Peyer's patch (tissue), 4 donors: ENCODE data around the gene CPA1. TPM values are rescaled to one million over a fixed set of nuclear protein-coding genes. Genes with fewer than 3 reads are reported as not detected.
A peak's percentile ranks its signal among the peaks of the same experiment; 100 is the strongest.

Source experiments
- DNase-seq, 3 donors: peaks; one replicate each; pipeline ENCODE4 v3.0.0-alpha.2; 2017 to 2019
- H3K27ac ChIP-seq, 4 donors: fragments of 200-600 bp; sonication (generic); one replicate each; pipeline ENCODE4 v1.5.1; 2016 to 2019
- H3K27me3 ChIP-seq, 2 donors: fragments of 200-600 bp; sonication (generic); one replicate each; pipeline ENCODE4 v1.5.1; 2019
- H3K36me3 ChIP-seq, 3 donors: fragments of 200-600 bp; sonication (generic); one replicate each; pipeline ENCODE4 v1.5.1; 2016 to 2019
- H3K4me1 ChIP-seq, 4 donors: fragments of 200-600 bp; sonication (generic); one replicate each; pipeline ENCODE4 v1.5.1; 2016 to 2019
- H3K4me3 ChIP-seq, 4 donors: fragments of 200-600 bp; sonication (generic); 1 replicate in 3 of 4; 2 replicates in 1 of 4; pipeline ENCODE4 v1.5.1; 2016 to 2019; ENCODE audit warnings: mild to moderate bottlenecking in 1 of 4
- H3K9me3 ChIP-seq, 4 donors: fragments of 200-600 bp; sonication (generic); one replicate each; pipeline ENCODE4 v1.5.1; 2016 to 2019; ENCODE audit warnings: mild to moderate bottlenecking in 1 of 4
- POLR2A ChIP-seq, 2 donors: fragments of 450-650 bp; IDR thresholded peaks; one replicate each; pipeline ENCODE4 v1.5.1; 2017; ENCODE audit warnings: antibody characterized with exemption in 2 of 2, mild to moderate bottlenecking in 2 of 2, moderate library complexity in 2 of 2
- total RNA-seq, 4 donors: library from RNA; depleted of rRNA; stranded (reverse); fragments of >200 nt; gene quantifications; one replicate each; pipeline ENCODE4 v1.1.0, GENCODE V29; 2016
- TF ChIP-seq, protein P1 (sequence below), 6 experiments: fragments of 450-650 bp in 4 of 6; fragments of 200-600 bp in 2 of 6; sonication (generic) in 1 of 6; IDR thresholded peaks; one replicate each; pipeline ENCODE4 v1.5.1; 2017 to 2019; ENCODE audit warnings: antibody characterized with exemption in 6 of 6, mild to moderate bottlenecking in 3 of 6, moderate library complexity in 1 of 6

CPA1 gene
- total RNA-seq, 4 donors from 2014 or later, result not detected

DNA sequence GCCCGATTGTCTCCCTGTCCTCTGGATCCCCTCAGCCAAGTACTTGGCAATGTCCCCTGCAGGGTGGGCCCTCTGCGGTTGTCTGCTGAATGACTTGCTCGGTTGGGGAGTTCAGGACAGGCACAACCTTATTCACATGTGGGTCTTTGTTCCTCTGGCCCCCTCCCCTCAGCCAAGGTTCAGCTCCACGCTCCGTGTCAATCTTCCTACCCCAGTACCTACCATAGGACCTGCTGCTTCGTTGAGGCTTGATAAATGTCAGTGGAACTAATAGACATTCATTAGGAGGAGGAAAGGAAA lies 28.6 kb upstream of the CPA1 start:
- no peak overlapping the region for H3K4me3 ChIP-seq
- H3K27ac ChIP-seq, result peak overlapping the region in 3 of 4 donors; percentile 42 to 59 (median 52)
- no peaks in the 10 kb centered on the region for H3K36me3 ChIP-seq
- no peaks in the 10 kb centered on the region for H3K9me3 ChIP-seq
- TF ChIP-seq POLR2A (IDR thresholded peaks at IDR 0.05), result no peak
- TF ChIP-seq, protein P1, sequence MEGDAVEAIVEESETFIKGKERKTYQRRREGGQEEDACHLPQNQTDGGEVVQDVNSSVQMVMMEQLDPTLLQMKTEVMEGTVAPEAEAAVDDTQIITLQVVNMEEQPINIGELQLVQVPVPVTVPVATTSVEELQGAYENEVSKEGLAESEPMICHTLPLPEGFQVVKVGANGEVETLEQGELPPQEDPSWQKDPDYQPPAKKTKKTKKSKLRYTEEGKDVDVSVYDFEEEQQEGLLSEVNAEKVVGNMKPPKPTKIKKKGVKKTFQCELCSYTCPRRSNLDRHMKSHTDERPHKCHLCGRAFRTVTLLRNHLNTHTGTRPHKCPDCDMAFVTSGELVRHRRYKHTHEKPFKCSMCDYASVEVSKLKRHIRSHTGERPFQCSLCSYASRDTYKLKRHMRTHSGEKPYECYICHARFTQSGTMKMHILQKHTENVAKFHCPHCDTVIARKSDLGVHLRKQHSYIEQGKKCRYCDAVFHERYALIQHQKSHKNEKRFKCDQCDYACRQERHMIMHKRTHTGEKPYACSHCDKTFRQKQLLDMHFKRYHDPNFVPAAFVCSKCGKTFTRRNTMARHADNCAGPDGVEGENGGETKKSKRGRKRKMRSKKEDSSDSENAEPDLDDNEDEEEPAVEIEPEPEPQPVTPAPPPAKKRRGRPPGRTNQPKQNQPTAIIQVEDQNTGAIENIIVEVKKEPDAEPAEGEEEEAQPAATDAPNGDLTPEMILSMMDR (IDR thresholded peaks at IDR 0.05), result no peak
- H3K27me3 ChIP-seq, result no peaks in the 10 kb centered on the region
- peaks cover 0 to 3% (median 0%) of the 10 kb centered on the region in 4 donors for H3K4me1 ChIP-seq
- no peak for DNase-seq

- H3K27ac ChIP-seq, result peak overlapping the region; percentile 12 to 67 (median 50)
- no peaks in the 10 kb centered on the region for H3K36me3 ChIP-seq
- H3K4me1 ChIP-seq, result peaks cover 0 to 3% (median 0%) of the 10 kb centered on the region in 4 donors
- no peak for TF ChIP-seq POLR2A (IDR thresholded peaks at IDR 0.05)
- TF ChIP-seq, protein P1 (IDR thresholded peaks at IDR 0.05), result no peak
- H3K4me3 ChIP-seq, result no peak overlapping the region
- no peaks in the 10 kb centered on the region for H3K9me3 ChIP-seq
- no peak for DNase-seq
- no peaks in the 10 kb centered on the region for H3K27me3 ChIP-seq
These were observed 27.9 kb upstream of the CPA1 start for GRCh38 chr7:130352194-130353074.

DNA sequence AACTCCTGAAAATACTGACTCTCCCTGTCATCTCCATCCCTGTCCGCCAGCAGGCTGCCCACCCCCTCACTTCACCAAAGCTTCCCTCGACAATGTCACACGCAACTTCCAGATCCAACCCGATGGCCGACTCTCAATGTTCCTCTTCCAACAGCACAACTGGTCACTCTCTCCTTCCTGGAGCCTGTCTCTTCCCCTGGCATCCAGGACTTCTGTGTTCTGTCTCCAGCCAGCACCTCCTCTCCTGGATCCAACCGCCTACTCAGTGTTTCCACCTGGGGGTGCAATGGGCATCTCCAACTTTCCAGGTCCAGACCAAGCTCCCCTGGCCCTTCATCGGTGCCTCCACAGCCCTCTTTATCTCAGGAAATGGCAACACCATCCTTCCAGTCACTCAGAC lies 27.1 kb upstream of the CPA1 start:
- H3K9me3 ChIP-seq, result no peaks in the 10 kb centered on the region
- no peak overlapping the region for H3K4me3 ChIP-seq
- H3K27ac ChIP-seq, result peak overlapping the region in 2 of 4 donors; percentile 48 to 57

GRCh38 chr7:130356121-130356875 lies 24.0 kb upstream of the CPA1 start:
- Histone ChIP-seq H3K27ac (peak overlapping the region in 3 of 4 donors; percentile 57 to 80 (median 71)), H3K36me3 (no peaks in the 10 kb centered on the region), H3K27me3 (no peaks in the 10 kb centered on the region), H3K4me3 (no peak overlapping the region), H3K4me1 (no peaks in the 10 kb centered on the region), H3K9me3 (peaks cover 0 to 9% (median 3%) of the 10 kb centered on the region in 4 donors)
- TF ChIP-seq, protein P1 (IDR thresholded peaks at IDR 0.05), result no peak
- no peak for TF ChIP-seq POLR2A (IDR thresholded peaks at IDR 0.05)
- peak in 1 of 3 donors; percentile 52 for DNase-seq

More for the DNA sequence above, 27.1 kb upstream of the CPA1 start:
- Histone ChIP-seq H3K27me3 (no peaks in the 10 kb centered on the region), H3K4me1 (peaks cover 0 to 3% (median 0%) of the 10 kb centered on the region in 4 donors), H3K36me3 (no peaks in the 10 kb centered on the region)
- no peak for TF ChIP-seq POLR2A (IDR thresholded peaks at IDR 0.05)
- TF ChIP-seq, protein P1 (IDR thresholded peaks at IDR 0.05), result no peak
- no peak for DNase-seq

DNA sequence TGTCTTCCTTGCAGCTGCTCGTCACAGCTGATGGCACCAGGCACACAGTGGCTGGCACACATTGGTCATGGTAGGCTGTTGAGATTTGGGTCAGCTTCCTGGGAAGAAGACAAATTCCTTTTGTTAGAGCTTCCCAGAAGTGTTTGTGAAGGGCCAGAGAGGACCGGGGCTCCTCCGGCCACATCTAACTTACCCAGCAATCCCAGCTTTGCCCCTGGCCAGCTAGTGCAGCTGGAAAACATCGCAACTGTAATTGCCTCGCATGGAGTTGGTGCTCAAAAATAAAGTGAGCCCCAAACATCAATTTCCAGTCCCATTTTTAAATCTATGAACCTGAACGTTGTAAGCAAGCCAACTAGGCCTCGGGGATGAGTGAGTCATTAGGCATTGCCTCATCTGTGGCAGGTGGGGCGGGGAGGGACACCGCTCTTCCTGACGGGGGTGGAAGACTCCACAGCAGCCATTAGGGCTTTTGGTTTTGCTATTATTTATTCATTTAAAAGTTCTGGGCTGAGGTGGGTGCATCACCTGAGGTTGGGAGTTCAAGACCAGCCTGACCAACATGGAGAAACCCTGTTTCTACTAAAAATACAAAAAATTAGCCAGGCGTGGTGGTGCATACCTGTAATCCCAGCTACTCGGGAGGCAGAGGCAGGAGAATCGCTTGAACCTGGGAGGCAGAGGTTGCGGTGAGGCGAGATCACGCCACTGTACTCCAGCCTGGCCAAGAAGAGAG lies 23.2 kb upstream of the CPA1 start:
- Histone ChIP-seq H3K4me1 (no peaks in the 10 kb centered on the region), H3K9me3 (peaks cover 0 to 9% (median 3%) of the 10 kb centered on the region in 4 donors), H3K27ac (peak overlapping the region in 3 of 4 donors; percentile 57 to 80 (median 71)), H3K36me3 (no peaks in the 10 kb centered on the region), H3K4me3 (no peak overlapping the region), H3K27me3 (no peaks in the 10 kb centered on the region)
- TF ChIP-seq POLR2A (IDR thresholded peaks at IDR 0.05), result no peak
- TF ChIP-seq, protein P1 (IDR thresholded peaks at IDR 0.05), result no peak
- DNase-seq, result peak in 1 of 3 donors; percentile 52
